GM10266 (cell line): Measurements from ENCODE around the gene TBC1D14.

Source experiments
- DNase-seq: peaks from one replicate; pipeline ENCODE4 v3.0.0; 2012; ENCODE audit errors: extremely low spot score
- TF ChIP-seq, protein P1 (sequence below): IDR thresholded peaks from 2 replicates; pipeline ENCODE4 v1.5.1; 2012; ENCODE audit warnings: mild to moderate bottlenecking, low read depth; ENCODE audit not compliant: control insufficient read depth, insufficient read depth; ENCODE audit errors: missing control alignments

Gene TBC1D14

DNA sequence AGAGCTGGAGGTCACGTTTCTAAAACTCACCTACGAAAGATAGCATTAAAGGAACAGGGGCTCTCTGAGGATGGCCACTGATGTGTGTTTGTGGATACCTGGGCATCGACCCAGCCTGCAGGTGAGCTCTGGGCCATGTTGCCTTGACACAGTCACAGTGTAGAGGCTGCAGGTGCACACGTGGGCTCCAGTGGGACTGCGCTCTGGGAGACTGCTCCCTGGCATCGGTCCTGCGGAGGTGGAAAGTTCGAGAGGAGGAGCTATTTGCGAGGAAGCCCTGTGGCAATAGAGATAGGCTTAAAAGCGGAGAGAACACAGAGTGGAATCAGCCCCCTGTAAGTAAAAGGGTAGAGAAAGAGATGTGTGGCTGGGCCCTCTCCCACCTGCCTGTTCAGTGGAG is 121.2 kb downstream of the TBC1D14 start:
- no peak for DNase-seq
- TF ChIP-seq, protein P1, sequence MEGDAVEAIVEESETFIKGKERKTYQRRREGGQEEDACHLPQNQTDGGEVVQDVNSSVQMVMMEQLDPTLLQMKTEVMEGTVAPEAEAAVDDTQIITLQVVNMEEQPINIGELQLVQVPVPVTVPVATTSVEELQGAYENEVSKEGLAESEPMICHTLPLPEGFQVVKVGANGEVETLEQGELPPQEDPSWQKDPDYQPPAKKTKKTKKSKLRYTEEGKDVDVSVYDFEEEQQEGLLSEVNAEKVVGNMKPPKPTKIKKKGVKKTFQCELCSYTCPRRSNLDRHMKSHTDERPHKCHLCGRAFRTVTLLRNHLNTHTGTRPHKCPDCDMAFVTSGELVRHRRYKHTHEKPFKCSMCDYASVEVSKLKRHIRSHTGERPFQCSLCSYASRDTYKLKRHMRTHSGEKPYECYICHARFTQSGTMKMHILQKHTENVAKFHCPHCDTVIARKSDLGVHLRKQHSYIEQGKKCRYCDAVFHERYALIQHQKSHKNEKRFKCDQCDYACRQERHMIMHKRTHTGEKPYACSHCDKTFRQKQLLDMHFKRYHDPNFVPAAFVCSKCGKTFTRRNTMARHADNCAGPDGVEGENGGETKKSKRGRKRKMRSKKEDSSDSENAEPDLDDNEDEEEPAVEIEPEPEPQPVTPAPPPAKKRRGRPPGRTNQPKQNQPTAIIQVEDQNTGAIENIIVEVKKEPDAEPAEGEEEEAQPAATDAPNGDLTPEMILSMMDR: no peak

DNA sequence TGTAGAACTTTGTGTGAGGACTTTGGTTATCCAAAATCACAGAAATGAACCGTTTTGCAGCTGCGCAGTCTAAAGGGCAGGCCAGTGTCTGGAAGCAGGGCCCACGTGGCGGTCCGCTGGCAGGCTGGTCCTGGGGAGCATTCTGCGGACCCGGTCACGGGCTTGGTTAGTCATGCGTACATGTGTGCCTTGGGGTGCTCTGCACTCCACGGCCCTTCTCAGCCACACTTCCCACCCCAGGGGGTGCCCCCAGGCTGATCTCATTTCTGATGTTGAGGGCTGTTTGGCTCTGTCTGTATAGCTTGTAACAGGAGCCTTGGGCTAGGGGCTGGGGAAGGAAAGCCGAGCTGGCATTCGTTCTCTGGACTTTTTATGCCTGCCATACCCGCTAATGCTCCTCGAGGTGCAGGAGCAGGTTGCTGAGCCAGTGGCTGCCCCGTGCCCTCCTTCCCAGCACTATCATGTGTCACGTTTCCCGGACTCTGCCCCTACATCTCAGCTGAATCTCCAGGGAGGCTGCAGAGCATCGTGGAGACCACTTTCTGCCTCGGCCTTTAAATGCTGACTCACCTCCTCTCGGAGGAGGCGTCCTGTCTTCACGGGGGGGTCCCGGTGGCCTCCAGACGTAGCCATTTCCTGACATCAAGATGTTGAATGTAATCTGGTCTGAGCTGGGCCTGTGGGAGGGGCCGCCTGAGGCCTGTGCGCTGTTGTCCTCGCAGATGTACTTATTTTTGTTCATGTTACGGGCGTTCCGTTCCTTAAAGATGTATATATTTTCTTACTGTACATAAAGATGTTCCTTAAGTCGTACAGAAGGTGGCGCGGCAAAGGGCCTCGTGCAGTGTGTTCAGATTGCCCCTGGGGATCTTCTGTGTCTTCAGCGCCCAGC is 122.2 kb downstream of the TBC1D14 start:
- TF ChIP-seq, protein P1: no peak
- DNase-seq: no peak

DNA sequence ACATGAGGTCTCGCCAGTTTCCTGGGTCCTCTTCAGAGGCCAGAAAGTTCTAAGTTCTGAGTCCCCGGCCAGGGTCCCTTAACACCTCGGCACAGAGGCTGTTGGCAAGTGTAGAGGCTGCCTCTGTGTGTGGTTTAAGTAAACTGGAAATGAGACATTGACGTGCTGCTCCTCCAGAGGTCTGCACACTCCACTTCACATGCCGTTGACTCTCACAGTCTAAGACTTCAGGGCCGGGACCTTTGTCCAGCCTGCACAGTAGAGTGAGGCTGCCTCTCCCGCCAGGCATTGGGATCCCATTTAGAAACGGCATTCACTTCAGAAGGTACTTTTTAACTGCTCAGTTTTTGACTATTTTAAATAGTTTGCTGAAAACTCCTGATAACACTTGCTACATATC is 123.0 kb downstream of the TBC1D14 start:
- no peak for DNase-seq
- TF ChIP-seq, protein P1: no peak

DNA sequence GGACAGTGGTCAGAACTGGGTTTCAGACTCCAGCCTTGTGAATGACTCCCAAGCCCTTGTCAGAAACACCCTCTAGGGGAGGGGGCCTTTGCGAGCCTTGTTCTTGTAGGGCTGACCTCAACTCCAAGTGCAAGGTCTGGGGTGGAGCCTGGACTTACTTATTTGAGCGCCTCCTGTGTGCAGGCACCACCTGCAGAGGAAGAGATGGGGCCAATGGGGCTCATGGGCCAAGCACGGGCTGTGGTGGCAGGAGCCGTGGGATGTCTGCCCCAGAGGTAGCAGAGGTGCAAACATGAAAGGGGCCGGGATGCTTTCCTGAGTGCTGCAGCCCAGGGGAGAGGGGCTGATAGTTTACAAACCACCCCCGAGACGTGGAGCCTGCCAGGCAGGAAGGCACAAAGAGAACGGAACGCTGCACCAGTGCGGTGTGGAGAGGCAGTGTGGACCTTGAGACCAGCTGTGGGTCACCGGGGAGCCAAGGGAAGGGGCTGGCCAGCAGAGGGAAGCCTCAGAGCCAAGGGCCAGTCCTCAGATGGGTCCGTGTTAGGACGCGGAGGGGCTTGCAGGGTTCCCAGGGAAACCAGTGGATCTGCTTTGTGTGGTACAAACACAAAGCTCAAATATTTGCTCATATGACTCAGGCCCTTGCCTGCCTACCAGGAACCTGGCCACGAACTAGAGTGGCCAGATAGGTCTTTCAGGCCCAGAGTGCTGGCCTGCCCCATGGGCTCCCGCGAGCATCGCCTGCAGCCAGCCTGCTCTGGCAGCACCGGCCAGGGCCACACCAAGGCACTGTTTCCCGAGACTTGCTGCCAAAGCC is 124.8 kb downstream of the TBC1D14 start:
- no peak for DNase-seq
- TF ChIP-seq, protein P1: no peak

DNA sequence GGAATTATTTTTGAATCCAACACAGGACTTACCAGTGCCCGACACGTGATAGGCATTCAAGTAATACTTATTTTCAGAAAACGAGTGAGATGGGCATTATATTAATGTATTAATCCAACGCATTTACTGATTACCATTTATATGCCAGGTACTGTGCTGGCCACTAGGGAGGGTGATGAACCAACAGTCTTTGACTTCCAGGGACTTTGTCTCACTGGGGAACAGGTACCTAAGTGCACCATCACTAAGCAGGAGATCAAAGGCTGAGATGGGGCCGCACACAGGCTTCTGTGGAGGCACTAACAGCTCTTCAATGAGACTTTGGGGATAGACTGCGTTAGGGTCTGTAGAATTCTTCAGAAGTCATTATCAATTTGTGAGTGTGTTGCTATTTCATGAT is 127.8 kb downstream of the TBC1D14 start:
- DNase-seq: no peak
- TF ChIP-seq, protein P1: no peak

DNA sequence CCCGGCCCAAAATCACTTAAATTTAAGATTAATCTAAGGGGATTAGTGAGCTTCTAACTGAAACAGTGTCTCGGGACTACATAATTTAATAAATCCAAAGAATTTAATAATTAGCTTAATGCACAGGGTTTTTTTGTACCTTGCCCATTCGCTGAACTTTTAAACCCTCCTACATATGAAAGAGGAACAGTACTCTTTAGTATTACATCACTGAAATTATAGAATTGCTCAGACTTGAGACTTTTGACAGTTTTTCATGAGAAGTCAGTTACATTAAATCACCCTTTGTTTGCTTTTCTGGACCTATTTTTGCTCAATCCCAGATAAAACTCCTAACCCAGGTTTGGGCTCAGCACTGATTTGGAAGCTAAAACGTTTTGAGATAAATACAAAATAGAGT is 131.1 kb downstream of the TBC1D14 start:
- TF ChIP-seq, protein P1: no peak
- DNase-seq: no peak
